Loucy (cell line): Measurements from ENCODE around the gene NOP58.

Experiments
- CTCF ChIP-seq: fragments of 200-600 bp; sonication (generic); conservative IDR thresholded peaks from 2 replicates; pipeline ENCODE4 v1.5.1; 2014; ENCODE audit warnings: mild to moderate bottlenecking, antibody characterized with exemption, low read length
- EZH2phosphoT487 ChIP-seq: fragments of 200-600 bp; IDR thresholded peaks from 2 replicates; pipeline ENCODE4 v1.6.1; 2018; ENCODE audit warnings: antibody characterized with exemption, mild to moderate bottlenecking, moderate library complexity, borderline replicate concordance

GRCh38 chr2:202270487-202270886 is 4.9 kb downstream of the NOP58 start:
- TF ChIP-seq CTCF (no peak), EZH2phosphoT487 (no peak)
